Ecto neural progenitor cell (in vitro differentiated cells): ENCODE results near the gene FKRP.

Source experiments
- DNase-seq: peaks from one replicate; pipeline ENCODE4 v3.0.0-alpha.2; 2018; ENCODE audit warnings: low spot score

The FKRP gene

GRCh38 chr19:46719629-46720502 is 26.0 kb upstream of the FKRP start:
- no peak for DNase-seq

GRCh38 chr19:46720503-46721239 is 25.2 kb upstream of the FKRP start:
- no peak for DNase-seq

DNA sequence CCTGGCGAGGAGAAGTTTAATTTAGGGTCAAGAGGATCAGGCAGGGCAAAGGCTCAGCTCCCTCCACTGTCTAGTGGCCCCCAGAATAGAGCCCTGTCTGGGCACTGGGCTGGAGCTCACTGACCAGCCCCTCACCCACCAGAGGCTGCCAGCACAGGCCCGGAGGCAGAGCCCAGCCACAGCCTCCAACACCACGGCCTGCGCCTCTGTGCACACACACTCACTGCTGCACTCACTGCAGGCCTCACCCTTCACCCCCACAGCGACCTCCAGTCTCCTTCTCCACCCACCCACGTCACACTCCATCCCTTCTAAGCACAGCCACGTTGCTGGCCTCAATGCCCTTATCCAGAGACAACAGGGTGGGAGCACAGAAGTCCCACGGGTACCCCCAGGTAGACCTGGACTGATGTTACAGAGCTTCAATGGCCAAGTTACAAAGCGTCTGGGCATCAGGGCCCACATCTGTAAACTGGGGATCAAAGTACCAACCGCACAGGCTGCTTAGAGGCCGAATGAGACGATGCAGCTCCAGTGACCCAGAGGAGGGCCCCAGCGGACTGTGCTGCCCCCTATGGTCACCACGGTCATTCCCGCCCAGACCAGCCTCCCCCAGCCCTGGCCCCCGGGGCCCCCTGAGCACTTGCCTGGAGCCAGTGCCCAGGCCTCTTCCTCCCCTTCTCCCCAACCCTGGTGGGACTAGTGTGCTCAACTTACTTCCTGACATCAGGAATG is 24.4 kb upstream of the FKRP start:
- no peak for DNase-seq

DNA sequence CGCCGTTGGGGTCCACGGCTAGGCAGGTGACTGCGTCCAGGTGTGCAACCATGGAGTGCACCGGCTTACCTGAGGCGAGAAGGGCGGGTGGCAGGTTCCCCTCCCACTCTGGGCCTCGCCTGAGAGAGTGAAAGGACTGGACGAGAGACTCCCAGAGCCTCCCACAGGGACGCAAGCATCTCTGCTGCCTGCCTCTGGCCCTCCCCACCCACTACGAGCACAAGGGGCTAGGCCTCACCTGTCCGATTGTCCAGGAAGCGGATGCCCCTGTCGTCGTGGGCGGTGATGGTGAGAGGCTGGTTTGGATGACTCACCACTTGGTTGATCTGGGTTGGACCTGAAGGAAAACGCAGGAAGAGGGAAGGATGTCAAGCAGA is 23.9 kb upstream of the FKRP start:
- DNase-seq, result no peak

DNA sequence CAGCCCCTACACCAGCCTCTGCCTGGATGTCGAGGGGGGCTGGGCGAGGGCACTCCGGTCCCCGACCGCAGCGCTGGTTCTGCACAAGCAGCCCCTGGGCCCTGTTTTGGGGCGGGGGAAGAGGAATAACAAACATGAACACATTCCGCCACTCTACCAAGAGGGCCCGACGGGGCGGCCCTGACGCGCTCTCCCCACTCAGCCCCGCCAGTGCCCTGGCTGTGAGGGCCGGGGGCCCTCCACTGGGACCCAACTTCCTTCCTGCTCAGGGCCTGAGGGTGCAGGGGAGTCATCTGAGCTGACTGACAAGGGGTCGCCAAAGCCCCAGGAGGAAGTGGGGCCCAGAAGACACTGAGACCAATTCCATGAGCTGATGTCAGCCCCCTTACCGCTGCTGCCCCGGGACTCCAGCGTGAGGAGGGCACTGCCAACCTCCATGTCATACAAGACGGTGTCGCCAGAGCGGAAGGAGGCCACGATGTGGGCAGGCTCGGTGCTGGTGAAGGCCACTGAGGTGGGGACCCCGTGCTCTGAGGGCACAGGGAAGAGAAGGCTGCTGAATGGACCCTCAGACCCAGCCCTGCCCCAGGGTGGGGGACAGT is 23.3 kb upstream of the FKRP start:
- DNase-seq, result no peak

DNA sequence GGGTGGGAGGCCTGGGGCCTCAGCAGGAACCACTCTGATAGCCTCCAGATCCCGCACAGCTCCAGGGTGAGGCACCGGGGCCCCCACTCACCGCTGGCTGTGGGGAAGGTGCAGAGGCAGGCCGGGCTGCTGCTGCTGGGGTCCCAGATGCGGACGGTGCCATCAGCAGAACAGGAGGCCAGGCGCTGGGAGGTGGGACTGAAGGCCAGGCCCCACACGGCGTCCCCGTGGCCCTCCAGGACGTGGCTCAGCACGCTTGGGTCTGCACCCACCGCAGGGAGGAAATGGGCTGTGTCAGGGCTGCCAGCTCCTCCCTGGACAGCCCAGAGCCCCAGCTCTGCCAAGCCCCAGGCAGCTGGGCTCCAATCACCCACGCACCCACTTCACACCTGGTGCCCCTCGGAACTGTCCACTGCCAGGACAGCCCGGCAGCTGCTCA is 22.8 kb upstream of the FKRP start:
- DNase-seq, result no peak

- no peak for DNase-seq
Measured at GRCh38 chr19:46723471-46723870, 22.4 kb upstream of the FKRP start.

DNA sequence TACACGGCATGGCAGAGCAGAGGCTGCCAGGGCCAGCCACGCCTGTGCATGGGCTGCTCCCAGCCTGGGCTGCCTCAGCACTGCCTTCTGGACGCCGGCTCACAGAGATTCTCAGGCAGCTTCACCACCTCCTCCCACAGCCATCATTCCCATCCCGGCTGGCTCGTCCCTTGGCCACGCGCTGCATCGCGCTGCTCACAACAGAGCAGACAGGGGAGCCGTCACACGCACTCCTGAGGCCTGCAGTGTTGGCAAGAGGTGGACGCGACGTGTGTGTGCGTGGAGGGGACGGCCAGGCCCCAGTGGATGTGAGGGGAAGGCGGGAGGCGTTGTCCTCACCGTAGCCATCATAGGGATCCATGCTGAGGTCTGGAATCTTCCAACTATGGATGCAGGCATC is 21.4 kb upstream of the FKRP start:
- DNase-seq, result no peak

DNA sequence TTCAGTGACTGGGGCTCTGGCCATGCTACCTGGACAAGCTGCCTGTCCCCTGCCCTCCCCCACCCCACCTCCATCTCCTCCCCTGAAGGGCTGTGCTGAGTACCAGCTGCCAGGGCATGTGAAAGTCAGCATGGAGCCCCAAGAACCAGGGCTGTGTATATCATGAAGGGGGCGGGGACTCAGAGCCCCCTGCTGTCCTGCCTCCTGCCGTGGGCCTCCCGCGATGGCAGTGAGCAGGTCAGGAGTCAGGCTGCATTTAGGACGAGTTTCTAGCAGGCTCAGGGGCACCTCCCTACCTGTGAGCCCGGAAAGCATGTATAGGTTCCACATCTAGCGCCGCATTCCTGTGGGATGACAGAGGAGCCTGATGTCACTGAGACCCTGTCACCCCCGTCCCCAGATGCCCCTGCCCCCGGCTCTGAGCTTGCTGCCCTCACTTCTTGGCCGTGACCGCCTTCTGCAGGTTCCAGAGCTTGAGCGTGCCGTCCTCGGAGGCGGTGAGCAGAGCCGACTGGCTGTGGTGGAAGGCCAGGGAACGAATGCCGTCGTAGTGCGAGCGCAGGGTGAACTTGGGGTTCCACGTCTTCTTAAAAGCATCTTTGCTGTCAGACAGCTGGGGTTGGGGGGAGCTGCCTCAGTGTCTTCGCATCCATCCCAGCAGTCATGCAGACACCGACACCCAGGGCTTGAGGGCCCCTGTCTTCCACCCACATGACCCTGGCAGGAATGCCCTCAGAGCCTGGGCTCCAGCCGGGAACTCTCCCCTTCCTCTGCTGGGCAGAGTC is 20.6 kb upstream of the FKRP start:
- DNase-seq, result no peak

GRCh38 chr19:46725859-46726393 is 19.9 kb upstream of the FKRP start:
- DNase-seq, result no peak

DNA sequence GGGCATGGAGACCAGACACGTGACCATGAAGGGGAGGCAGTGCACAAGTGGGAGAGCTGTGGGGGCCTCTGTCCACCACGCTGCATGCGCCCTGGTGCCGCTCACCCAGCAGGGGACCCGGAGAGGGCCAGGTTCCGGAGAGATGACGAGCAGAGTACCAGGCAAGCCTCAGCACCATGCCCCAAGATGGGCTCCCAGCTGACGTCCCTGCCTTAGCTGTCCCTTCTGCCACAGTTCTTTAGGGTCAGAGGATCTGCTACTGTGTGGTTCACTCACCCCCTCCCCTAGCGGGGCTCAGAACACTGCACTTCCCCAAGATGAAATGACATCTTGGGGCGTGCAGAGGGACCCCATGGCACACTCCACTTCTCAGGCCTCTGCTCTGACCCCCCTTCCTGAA is 19.3 kb upstream of the FKRP start:
- no peak for DNase-seq

- DNase-seq, result no peak
Measured at GRCh38 chr19:46726971-46727501, 18.8 kb upstream of the FKRP start.

- no peak for DNase-seq
Measured at GRCh38 chr19:46727757-46728156, 18.1 kb upstream of the FKRP start.

- no peak for DNase-seq
Measured at GRCh38 chr19:46728208-46728607, 17.6 kb upstream of the FKRP start.

- DNase-seq, result peak; percentile 82
Measured at GRCh38 chr19:46728693-46729339, 17.0 kb upstream of the FKRP start.

GRCh38 chr19:46729696-46730095 is 16.2 kb upstream of the FKRP start:
- no peak for DNase-seq

DNA sequence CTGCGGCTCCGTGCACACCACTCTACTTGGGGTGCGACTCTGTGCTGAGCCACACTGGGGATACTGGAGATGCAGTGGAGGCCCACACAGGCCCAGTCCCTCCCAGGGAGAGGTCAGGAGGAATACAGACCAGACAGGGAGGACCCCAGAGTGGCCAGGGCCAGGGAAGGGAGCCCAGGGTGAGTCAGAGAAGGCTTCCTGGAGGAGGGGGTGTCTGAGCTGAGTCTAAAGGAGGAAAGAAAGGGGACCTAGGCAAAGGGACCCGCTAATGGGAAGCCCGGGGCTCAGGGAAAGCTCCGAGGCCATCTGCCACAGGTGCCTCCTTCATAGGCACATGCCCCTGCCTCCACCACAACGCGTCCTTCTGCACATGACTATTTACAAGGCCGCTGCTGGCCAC is 15.7 kb upstream of the FKRP start:
- no peak for DNase-seq

GRCh38 chr19:46730595-46730994 is 15.3 kb upstream of the FKRP start:
- no peak for DNase-seq

GRCh38 chr19:46731007-46731501 is 14.8 kb upstream of the FKRP start:
- no peak for DNase-seq

- no peak for DNase-seq
Measured at GRCh38 chr19:46731584-46731983, 14.3 kb upstream of the FKRP start.
